Pons (tissue), 1 donor: ENCODE data around the gene RARG.
"Not testable (repeated sequence)": the region's sequence is repeated elsewhere in the genome, so short reads cannot be mapped to it uniquely, and the experiment has no call there.

Source experiments
- DNase-seq: peaks from one replicate; pipeline ENCODE4 v3.0.0-alpha.2; 2016; ENCODE audit warnings: low spot score

RARG gene

DNA sequence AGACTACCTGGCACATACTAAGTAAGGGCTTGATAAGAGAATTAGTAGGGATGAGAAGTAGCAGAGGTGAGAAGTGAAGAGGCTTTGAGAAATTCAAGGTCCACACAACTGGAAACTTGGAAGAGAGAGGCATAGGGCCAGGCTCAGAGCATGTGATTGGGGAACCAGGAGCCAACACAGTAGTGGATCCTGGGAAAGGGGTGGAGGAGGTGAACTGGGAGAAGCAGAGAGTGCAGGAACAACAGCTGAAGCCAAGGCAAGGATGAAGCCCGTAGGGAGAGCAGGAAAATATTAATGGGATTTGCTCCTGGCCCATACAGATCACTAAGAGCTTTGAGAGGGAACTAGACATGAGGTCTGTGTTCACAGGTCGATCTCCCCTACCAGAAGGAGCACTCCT is 23.6 kb downstream of the RARG start:
- DNase-seq: no peak

DNA sequence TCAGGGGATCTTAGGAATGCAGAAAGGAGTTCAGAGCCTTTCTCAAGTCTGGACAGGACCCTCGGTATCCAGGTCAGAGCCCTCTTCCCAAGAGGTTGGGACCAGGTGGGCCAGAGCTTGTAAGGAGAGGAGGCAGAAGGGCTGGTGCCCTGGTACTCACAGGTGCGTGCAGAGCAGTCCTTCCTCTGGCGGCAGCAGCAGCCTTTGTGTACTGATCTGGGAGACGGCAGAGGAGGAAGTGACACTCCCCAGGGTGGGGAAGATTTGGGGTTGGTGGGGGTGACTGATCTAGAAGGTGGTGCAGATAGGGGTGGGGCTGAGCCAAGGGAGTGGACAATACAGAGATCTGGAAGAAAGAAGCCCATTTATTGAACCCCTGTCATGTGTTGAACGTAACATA is 25.0 kb downstream of the RARG start, which contains the start of gene ITGB7:
ITGB7 (minus strand) TSS at position 210 of the 400 bp plus-strand sequence. CDS start 6,808 bp downstream, outside the sequence.
- DNase-seq: no peak

DNA sequence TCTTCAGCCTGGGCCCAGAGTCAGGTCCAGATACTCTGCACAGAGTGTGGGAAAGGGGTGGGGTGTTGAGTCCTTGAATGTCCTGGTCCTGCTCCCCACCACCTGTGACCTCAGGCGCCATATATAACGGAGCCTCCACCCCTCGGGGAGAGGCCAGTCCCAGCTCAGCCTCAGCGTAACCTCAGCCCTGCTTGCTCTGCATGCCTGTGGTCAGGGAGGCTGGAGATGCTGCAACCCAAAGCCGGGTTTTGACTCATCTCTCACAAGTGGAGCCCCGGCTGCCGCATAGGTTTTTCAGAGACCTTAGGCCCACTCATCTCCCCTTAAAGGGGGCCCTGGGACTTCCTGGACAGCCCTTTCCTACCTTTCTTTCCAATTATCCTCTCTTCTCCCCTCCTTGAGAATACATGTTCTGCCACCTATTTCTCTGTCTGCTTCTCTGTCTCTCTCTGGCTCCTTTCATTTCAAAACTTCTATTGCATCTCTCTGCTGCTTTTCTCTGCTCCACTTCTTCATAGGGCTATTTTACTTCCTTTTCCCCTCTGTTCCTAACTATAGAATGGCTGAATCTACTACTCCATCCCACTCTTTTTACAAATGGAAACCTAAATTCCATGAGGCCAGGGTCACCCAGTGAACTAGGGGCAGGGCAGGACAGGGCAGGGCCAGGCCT is 26.1 kb downstream of the RARG start:
- no peak for DNase-seq

DNA sequence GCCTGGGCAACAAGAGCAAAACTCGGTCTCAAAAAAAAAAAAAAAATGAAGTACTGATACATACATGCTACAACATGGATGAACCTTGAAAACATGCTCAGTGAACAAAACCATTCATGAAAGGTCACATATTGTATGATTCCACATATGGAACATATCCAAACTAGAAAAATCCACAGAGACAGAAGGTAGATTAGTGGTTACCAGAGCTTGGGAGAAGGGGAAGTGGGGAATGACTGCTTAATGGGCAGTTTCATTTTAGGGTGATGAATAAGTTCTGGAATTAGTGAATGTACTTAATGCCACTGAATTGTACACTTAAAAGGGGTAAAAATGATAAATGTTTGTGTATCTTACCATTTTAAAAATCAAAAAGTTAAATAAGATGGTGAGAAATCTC is 27.7 kb downstream of the RARG start:
- DNase-seq: no peak

DNA sequence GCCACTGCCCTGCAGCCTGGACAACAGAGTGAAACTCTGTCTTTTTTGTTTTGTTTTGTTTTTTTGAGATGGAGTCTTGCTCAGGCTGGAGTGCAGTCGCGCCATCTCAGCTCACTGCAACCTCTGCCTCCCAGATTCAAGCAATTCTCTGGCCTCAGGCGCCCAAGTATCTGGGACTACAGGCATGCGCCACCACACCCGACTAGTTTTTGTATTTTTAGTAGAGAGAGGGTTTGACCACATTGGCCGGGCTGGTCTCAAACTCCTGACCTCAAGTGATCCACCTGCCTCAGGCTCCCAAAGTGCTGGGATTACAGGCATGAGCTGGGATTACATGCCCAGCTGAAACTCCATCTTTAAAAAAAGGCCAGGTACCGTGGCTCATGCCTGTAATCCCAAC is 29.7 kb downstream of the RARG start:
- DNase-seq: not testable (repeated sequence)

DNA sequence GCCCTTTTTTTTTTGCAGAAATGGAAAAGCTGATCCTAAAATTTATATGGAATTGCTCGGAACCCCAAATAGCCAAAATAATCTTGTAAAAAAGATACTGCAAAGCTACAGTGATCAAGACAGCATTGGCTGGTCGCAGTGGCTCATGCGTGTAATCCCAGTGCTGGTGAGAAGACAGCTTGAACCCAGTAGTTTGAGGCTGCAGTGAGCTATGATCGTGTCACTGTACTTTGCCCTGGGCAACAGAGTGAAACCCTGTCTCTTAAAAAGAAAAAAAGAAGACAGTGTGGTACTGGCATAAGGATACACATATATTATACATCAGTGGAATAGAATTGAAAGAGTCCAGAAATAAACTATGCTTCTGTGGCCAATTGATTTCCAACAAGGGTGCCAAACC is 30.4 kb downstream of the RARG start:
- DNase-seq: no peak

DNA sequence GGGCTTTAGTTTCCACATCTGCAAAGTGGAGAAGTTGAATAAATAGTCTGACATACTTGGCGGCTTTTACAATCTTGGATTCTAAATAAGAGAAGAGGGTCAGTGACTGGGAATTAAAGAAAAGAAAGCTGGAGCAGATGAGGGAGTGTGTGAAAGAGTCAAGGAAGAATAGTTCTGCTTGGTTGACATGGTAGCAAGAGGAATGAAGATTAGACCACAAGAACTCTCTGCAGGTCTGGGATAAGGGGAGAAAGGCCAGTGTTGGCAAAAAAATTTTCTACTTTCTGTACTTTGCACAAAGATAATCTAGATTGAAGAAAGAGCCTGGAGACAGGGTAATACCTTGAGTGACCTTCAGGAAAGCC is 30.9 kb downstream of the RARG start:
- DNase-seq: no peak

DNA sequence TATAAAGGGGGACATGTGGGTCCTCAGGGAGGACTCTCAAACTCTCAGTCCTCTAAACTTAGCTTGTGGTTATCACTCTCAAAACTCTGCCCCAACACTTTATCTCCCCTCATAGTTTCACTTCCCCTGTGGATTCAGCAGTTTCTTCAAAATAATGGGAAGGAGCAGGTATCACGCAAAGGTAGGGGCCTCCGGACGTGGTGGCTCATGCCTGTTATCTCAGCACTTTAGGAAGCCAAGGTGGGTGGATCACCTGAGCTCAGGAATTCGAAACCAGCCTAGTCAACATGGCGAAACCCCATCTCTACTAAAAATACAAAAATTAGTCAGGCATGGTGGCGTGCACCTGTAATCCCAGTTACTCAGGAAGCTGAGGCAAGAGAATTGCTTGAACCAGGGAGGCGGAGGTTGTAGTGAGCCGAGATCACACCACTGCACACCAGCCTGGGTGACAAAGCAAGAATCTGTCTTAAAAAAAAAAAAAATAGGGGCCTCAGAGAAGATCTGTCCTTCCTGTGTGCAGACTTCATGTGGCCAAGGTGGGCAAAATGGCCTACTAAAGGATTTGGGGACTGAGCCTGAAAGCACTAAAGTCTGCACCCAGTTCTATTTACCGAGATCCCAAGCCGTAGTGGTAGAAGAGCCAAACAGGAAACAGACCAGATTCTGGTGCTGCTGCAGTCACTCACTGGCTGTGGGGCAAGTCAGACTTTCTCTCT is 31.4 kb downstream of the RARG start:
- no peak for DNase-seq

DNA sequence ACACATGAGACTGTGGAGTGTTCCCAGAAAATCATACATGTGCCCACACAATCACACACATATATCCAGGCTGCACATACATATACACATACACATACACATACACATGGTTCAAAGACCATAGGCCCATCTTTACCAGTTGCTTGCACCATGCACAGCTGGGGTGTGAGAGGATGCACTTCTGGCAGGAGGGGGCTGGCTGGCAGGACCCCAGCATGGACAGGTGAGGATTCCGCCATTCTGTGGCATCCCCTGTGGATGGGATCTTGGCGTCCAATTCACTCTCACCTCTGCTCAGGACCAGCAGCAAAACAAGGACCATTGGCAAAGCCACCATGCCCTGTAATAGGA is 31.9 kb downstream of the RARG start:
- DNase-seq: no peak

DNA sequence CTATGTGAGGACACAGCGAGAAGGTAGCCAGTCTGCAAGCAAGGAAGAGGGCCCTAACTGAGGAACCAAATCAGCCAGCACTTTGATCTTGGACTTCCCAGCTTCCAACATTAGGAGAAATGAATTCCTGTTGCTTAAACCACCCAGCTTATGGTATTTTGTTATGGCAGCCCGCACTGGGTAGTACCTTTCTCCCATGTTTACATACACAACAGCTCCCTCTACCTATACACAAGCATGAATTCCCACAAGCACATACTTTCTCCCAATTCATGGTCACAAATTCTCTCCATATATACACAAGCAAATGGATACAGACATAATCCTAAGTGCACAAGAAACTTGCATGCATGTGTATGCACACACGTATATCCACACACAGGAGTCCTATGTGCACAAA is 32.3 kb downstream of the RARG start:
- no peak for DNase-seq

DNA sequence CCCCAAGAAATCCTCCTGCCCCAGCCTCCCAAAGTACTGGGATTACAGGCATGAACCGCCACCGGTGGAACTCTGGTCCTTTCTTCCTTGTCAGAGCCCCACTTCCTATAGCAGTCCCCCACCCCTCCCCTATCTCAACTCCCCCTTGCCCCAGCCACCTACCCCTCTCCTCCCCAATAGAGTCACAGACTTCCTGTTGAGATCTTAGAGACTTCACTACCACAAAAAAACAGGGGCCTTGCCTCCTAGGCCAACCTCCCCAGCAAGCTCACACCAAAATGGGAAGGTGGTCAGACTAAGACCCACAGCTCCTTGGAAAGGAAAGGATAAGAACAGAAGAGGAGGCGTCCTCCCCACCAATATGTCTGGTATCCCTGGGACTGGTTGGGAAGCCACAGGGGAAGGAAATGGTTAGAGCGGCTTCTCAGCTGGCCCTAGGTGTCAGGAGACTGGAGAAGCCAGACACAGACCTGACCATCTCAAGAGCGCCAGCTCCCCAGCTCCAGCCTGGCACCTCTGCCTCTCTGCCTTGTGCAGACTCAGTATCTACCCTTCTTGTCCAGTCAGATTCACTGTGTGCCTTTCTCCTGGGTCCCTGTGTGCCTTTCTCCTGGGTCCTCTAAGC is 33.4 kb downstream of the RARG start:
- DNase-seq: no peak

DNA sequence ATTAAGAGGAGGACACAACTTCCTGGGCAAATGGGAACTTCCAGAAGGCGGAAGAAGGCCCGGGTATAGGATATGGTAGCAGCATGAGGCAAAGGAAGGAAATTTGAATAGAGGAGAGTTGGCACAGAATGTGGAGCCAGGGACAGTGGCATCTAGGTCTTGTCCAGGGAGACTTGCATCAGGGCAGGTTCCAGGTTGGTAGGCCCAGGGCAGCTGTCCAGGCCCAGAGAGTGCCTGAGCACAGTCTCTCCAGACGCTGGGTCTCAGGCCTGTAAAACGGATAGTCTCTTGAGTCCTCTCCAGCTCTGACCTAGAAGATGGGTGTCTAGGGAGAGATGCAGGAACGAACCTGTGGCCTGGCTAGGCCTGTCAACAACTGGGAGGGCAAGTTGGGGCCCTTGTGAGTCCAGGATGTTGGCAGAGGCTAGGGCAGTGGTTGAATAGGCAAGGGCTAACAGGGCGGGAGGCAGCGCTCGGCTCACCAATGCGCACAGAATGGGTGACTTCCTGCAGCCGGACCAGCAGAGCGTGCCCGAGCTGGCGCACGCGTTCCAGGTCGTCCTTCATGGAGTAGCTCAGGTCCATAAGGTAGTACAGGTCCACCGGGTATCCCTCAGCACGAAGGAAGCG is 34.9 kb downstream of the RARG start:
- no peak for DNase-seq

DNA sequence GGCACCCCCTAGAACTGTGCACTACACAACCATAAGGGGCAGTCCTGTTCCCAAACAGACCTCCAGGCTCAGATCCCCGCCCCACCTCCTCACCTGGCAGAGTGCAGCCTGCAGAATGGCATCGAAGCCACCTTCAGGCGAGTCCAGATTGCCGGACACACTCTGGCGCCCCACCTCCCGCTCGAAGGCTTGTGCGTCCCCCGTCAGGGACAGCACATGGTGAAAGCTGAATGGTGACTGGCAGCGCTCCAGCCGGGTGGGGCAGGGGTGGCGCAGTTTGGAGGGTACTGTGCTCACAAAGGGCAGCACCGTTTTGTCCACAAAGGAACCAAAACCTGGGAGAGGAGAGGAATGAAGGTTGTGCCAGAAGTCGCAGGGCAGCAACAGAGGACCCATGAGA is 35.5 kb downstream of the RARG start:
- no peak for DNase-seq

DNA sequence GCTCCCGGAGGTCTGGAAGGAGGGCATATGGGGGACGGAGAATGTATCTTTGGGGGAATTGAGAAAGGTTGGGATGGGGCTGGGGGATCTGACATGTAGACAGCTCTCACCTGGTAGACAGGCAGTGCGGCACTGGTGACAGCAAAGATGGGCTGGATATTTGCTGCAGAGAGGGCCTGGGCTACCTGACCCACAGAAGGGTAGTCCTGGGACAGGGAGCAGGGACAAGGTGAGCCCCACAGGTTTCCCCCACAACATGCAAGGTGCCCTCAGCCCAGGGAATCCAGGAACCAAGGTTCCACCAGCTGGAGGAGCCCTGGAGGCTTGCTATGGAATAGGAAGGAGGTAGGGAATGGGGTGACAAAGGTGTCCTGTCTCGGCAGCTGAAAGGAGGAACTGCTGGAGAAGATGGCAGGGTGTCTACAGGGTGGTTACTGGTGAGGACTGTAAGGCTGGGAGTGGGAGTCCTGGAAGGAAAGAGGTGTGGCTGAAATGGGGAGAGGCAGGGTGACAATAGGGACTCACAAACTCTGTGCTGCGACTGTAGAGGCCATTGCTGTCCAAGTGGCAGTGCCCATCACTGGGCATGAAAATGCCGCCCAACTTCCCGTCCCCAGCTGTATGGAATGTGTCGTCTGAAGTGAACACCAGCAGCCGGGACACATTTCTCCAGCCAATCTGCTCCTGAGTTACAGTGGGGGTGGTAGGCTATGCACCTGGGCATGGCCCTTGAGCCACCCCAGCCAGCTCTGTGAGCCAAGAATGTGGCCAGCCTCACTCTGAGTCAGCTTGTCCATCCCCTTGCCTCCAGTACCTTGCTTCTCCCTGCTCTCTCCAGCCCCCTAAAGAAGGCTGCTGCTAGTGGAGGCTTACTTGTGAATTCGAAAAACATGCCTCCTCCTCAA is 36.2 kb downstream of the RARG start:
- no peak for DNase-seq

DNA sequence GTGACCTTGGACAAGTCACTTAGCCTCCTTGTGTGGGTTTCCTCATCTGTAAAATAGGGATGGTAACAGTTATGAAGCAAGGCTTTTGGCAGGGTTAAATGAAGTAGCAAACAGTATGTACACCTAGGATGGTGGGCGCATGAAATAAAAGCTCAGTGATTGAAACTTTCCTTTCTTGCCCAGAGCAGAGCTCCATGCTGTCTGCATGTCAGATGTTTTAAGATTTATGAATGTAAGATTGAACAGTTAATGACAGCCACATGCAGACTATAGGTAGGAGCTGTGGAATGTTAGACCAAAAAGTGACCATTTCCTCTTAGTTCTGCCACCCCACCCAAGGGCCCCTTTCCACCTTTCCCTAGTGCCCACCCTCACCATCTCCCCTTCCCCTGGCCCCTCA is 37.0 kb downstream of the RARG start:
- no peak for DNase-seq

DNA sequence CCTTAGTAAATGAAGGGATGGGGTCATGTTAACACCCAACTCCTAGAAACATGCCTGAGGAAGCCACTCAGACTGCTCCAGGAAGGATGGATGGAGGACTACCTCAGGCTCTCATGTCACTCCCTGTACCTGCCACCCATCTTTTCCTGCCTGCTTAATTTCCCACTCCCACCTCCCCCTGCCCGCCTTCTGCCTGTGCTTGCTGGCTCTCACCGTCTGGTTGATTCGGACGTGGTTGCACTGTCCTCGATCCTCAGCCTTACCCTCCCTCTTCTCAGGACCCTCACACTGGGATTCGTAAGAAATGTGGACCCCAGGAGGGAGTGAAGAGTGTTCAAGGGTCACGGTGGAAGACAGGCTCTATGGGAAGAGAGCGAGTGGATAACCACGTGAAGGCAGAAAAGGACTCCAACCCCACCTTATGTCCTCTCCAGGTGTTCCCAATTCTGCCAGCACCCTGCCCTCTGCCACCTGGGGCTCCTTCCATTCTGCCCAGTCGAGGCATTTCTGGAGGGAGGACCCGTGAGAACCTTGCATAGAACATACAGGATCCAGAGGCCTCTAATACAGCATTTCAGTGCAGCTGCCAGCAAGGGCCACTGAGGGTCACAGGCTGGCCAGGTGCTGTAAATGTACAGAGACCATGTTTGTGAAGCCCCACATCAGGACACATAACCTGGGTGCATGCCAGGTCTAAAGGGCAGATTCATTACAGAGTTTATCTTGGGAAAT is 37.9 kb downstream of the RARG start:
- DNase-seq: no peak

DNA sequence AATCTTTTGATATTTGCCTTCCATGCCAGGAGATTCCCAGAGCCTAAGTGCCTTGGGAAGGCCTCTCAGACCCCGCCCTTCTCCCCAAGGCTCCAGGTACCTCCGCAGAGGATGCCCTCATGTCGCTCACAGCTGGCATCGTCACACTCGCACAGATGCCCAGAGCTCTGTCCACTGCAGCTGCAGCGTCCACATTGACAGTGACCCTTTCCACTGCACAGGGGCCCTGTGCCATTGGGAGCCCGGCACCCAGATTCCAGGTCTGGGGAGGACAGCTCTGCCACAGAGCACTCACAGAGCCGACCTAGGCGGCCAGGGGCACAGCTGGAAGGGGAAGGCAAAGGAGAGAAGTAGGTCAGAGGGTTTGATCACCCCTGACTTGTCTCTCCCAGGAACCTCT is 39.0 kb downstream of the RARG start:
- no peak for DNase-seq

DNA sequence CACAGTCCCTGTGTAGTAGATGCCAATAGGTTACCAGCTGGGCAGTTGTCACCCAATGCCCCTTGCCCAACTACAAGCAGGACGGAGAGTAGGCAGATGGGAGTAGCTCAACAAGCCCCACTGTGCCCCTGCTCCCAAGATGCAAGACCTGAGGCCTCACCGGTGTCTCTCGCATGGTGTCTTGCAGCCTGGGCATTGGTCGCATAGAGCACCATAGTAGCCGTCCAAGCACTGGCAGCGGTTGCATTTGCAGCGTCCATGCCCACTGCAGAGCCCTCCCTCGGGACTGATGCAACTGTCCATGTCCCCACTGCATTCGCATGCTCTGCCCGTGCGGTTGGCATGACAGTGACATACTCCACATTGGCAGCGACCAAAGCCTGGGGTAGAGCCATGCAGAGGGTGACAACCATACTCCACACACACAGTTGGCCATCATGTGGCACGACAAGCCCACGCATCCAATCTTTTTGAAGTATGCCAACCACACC is 39.4 kb downstream of the RARG start:
- no peak for DNase-seq

DNA sequence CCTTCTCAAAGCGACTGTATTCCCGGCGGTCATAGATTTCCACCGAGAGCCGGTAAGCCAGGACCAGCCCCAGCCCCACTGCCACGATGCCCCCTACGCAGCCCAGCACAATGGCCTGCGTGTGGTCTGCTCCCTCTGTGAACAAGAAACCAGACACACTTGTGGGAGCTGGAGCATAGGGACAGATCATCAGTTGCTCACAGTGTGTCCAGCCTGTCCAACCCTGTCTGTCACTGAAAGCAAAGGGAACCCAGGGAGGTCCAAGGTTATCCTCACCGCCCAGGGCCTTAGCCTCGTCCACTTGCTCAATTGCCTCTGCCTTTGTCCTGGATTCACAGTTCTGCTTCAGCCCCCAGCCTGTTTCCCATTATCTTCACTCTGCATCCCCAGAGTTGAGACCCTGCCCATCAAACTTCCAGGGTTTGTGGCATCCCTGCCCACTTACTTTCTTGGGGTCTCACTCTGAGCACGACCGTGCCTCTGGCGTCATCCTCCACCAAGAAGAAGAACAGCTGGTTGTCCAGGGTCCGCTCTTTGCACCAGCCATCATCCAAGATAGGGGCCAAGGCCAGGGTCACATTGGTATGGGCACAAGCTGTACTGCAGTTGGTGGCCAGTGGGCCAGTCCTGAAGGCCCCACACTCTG is 40.0 kb downstream of the RARG start:
- DNase-seq: no peak

DNA sequence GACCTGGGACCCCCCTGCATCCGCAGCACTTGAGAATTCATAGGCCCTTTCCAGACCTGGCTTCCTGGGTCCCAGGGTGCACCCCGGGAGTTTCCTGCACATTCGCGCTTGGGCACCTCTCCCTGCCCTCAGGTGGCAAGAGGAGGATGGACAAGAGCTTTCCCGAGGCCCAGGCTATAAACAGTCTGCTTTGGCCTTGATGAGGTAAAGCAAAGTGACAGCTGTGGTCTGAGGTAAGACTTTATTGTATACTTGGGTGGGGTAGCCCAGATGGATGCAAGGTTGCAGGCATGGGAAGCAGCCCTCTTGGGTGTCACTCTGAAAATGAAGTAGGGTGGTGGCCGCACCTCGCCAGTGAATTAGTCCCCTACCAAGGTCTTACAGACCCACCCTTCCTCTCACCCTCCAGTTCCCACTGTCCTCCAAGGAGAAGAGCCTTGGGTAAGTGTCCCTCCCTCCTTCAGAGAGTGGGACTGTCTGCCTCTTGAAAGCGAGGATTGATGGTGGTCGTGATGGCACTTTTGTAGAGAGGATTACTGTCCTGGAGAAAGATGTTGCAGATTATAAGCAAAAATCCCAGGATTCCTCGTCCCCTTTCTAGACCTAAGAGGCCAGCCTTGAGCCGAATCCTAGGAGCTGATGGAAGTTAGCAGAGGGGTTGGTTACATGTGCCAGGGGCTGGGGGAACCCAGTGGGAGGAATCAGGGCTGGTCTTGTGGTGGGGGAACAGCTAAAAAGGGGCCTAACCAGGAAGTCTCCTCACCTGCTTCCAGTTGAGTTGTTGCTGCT is 40.7 kb downstream of the RARG start:
- DNase-seq: no peak
